Ishikawa (cell line): Measurements from ENCODE around the gene ITGA8.

ENCODE experiments used
- CEBPB ChIP-seq: IDR thresholded peaks from 2 replicates; pipeline ENCODE4 v1.6.1; 2012
- EGR1 ChIP-seq: IDR thresholded peaks from 2 replicates; pipeline ENCODE4 v1.6.1; 2012
- MAX ChIP-seq: IDR thresholded peaks from 2 replicates; pipeline ENCODE4 v1.6.1; 2012
- TAF1 ChIP-seq: IDR thresholded peaks from 2 replicates; pipeline ENCODE4 v1.6.1; 2012; ENCODE audit warnings: low read depth, mild to moderate bottlenecking
- TCF12 ChIP-seq: IDR thresholded peaks from 2 replicates; pipeline ENCODE4 v1.6.1; 2012; ENCODE audit warnings: low read depth
- YY1 ChIP-seq: IDR thresholded peaks from 2 replicates; pipeline ENCODE4 v1.6.1; 2012; ENCODE audit warnings: low read depth

DNA sequence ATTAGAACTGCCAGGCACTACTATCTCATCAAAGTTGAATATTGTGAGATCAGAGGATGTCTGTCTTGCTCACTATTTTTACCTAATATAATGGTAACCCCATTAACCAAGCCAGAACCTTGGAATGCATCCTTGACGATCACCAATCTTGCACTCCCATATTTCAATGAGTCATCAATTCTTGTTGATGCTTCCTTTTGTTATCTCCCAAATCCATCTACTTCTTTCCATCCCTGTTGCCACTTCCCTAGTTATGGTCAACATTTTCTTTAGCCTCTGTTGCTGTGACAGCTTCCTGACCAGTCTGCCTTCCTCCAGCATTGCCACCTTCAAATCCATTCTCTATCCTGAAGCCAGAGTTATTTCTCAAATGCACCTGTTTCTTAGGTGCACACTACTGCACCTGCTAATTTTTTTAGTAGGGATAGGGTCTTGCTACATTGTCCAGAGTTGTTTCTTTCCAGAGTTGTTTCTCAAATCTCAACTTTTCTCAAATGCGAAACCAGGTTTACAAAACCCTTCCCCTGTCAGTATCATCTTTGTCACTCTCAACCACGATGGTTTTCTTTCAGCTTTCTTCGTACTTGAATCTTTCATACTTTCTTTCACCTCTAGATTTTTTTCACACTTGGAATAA lies 15.7 kb downstream of the ITGA8 start:
- TF ChIP-seq MAX (no peak), TAF1 (no peak), YY1 (no peak), TCF12 (no peak), EGR1 (no peak), CEBPB (no peak)
